ENCODE measurements around the gene SIX2.

The SIX2 gene

DNA sequence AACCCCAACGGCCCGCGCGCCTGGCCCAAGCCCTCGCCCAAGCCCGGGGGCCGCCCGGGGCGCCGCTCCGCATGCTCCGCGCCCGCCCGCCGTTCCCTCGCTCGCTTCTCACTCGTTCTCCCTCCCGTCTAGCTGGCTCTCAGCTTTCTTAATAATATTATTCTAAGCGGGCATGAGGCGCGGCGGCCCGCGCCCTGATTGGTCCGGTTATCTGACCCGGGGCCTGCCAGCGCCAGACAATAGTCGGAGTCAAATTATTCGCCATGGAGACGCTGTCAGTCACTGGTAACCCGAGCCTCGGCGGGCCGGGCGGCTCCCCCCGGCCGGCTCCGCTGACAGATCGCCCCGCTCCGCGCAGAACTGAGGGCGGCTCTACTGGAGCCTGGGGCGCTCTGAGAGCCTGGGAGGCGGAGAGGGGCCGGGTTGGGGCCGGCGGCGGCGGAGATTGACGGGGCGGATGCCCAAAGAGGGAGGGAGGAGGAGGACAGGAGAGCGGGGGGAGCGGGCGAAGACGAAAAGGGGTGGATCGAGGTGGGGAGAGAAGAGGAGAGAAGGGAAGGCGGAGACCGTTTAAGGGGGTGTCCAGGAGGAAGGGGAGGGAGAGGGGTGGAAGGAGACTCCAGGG, at the start of gene SIX2:
SIX2 (minus strand) TSS at position 150 of the 625 bp plus-strand sequence. CDS start 342 bp downstream, outside the sequence.
- TF ChIP-seq, protein P1, sequence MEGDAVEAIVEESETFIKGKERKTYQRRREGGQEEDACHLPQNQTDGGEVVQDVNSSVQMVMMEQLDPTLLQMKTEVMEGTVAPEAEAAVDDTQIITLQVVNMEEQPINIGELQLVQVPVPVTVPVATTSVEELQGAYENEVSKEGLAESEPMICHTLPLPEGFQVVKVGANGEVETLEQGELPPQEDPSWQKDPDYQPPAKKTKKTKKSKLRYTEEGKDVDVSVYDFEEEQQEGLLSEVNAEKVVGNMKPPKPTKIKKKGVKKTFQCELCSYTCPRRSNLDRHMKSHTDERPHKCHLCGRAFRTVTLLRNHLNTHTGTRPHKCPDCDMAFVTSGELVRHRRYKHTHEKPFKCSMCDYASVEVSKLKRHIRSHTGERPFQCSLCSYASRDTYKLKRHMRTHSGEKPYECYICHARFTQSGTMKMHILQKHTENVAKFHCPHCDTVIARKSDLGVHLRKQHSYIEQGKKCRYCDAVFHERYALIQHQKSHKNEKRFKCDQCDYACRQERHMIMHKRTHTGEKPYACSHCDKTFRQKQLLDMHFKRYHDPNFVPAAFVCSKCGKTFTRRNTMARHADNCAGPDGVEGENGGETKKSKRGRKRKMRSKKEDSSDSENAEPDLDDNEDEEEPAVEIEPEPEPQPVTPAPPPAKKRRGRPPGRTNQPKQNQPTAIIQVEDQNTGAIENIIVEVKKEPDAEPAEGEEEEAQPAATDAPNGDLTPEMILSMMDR (conservative IDR thresholded peaks at IDR 0.05) = 0 out of 2 replicates have a peak, but pooled peaks have one; percentile 2
- peak within 1 kb of the TSS; percentile 78 for H3K27ac ChIP-seq

DNA sequence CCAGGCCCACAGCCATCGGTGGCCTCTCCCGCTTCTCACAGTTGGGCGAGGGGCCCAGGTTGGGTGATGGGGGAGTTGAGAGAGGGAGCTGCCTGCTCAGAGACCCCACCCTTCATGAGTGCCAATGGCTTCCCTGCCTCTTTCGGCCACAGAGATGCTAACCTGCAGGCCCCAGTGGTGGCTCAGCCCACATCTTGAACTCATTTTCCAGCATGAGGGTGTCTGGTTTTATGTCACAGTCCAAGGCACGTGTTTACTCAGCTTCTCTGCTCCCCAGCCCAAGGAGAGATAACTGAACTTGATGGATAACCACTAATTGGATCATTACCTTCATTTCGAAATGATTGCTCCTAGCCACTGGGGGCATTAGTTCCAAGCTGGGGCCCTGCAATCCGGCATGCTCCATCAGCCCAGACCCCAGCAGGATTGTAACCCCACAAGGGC, 45.9 kb upstream of the SIX2 start:
- TF ChIP-seq, protein P1 (conservative IDR thresholded peaks at IDR 0.05) = no peak
- H3K27ac ChIP-seq = no peak overlapping the region

DNA sequence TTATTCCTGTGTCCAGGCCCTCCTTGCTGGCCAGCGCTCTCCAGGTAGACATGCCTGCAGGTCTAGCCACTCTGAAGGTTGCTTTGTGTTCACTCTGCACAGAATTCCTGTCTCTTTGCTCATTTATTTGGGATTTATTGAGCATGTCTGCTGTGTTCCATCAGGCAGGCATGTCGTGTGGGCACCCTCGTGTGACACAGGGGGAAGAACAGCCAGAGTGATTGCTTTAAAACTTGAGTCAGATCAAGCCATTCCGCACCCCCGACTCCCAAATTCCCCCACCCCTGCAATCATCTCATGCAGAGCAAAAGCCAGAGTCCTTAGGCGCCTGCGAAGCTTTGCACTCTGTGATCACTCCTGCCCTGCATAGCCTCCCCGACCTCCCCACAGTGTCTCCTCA, 44.7 kb upstream of the SIX2 start:
- TF ChIP-seq, protein P1 (conservative IDR thresholded peaks at IDR 0.05) = no peak

DNA sequence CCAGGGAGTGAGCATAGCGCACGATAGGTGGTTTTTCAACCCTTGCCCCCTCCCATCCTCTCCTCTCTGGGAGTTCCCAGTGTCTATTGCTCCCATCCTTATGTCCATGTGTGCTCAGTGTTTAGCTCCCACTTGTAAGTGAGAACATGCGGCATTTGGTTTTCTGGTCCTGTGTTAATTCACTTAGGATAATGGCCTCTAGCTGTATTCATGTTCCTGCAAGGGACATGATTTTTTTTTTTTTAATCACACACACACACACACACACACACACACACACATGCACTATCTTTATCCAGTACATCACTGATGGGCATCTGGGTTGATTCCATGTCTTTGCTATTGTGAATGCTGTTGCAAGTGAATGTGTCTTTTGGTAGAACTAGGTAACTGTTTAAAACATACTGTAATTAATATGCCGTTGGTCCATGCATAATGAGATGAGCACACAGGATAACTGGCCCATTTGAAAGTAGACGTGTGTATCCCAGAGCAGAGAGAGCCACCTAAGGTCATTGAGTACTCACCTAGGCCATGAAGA, 43.2 kb upstream of the SIX2 start:
- TF ChIP-seq, protein P1 (conservative IDR thresholded peaks at IDR 0.05) = no peak
- no peak overlapping the region for H3K27ac ChIP-seq

More for the DNA sequence above, 44.7 kb upstream of the SIX2 start:
- no peak overlapping the region for H3K27ac ChIP-seq

DNA sequence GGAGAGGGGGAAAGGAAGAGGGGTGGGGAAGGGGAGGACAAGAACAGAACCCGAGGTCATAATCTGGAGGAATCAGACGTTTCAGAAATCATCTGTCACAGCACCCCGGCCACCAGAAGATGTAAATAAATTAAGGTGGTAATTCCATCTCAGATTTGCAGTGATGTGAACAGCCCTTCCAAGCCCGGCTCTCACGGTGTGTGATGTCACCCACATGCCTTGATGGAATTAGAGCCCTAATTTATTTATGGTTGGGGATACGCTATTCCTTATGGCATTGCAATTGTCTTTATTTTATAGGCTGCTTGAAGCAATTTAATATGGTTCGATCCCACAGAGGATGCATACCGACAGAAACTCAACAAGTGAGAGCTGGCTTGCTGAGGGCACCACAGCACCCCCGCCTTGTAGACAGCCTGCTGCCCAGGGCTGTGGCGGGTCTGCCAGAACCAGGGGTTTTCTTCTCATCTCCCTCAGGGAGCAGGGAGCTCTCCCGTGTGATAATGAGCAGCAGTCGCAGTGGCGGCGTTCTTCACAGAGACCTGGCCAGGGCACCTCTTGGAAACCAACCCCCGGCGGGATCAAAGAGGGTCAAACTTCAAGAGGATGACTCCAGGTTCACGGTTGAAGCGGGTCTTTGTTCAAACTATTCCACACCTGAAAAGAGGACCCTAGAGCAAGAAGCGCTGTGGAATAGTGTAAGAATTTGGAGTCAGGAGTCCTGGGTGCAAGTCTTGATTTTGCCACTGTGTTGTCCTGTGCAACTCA, 40.5 kb upstream of the SIX2 start:
- TF ChIP-seq, protein P1 (conservative IDR thresholded peaks at IDR 0.05) = no peak
- H3K27ac ChIP-seq = no peak overlapping the region

DNA sequence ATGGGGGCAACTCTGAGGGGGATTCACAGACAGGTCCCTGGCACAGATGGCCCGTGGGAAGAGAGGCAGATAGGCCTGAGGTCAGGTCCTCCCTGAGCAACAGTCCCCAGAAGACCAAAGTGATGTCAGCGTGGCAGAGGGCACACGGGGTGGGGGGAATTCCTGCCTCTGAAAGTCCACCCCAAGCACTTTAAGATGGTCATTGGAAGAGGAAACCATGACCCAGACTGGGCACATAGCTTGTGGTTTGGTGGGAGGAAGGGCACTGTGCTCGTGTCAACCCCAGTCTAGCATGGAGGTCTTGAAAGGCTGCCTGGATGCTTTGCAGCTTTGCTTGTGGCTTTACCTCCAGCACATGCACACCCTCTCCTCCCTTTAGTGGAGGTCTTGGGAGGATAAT, 38.0 kb upstream of the SIX2 start:
- TF ChIP-seq, protein P1 (conservative IDR thresholded peaks at IDR 0.05) = no peak
- no peak overlapping the region for H3K27ac ChIP-seq

DNA sequence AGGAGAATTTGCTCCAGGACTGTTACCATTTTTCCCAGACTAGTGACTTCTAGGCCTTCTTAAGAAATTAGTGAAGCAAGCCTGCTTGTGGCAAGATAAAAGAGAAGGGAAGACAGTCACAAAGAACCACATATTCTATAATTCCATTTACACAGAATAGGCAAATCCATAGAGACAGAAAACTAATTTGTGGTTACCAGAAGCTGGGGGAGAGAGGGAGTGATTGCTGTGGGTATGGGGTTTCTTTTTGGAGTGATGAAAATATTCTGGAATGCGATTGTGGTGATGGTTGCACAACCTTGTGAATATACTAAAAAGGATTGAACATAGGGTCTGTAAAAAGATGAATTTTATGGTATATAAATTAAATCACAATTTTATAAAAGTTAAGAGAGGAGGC, 37.5 kb upstream of the SIX2 start:
- H3K27ac ChIP-seq = no peak overlapping the region
- TF ChIP-seq, protein P1 (conservative IDR thresholded peaks at IDR 0.05) = no peak
